Epithelial cell of proximal tubule (primary cell): Measurements from ENCODE around the gene SEMG1. TPM values are rescaled to one million over a fixed set of nuclear protein-coding genes. Genes with fewer than 3 reads are reported as not detected.

Experiments used
- DNase-seq: peaks from one replicate; pipeline ENCODE4 v3.0.0-alpha.2; 2011; ENCODE audit warnings: low read depth
- H3K4me3 ChIP-seq: 2 replicates; pipeline ENCODE4 v1.5.1; 2011; ENCODE audit warnings: low read depth, mild to moderate bottlenecking, low read length
- total RNA-seq: library from RNA; depleted of rRNA; stranded (reverse); fragments of >200 nt; gene quantifications from 2 replicates; pipeline ENCODE4 v1.2.3, GENCODE V29; 2015
- TF ChIP-seq, protein P1 (sequence below): conservative IDR thresholded peaks from 2 replicates; pipeline ENCODE4 v1.5.1; 2012; ENCODE audit warnings: low read depth, mild to moderate bottlenecking, low read length

The SEMG1 gene
- total RNA-seq, 1 donor from 2014 or later, result not detected

DNA sequence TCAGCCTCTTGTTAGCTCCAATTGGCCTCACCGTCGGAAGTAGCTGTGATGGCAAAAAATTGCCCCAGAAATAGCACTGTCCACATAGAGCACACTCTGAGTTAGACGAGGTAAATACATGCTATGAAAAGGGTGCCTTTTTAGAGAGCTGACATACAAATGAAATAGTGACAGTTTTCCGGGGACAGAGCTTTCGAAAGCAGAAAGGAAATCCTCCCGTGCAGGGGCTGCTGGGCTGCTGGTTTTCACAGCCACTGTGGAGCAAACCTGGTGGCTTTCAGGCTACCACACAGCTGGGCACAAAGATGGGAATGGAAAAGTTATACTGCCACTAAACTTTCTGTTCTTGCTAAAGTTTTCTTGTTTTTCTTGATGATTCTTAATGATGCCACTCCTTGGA lies 39.3 kb downstream of the SEMG1 start:
- no peak for DNase-seq
- TF ChIP-seq, protein P1, sequence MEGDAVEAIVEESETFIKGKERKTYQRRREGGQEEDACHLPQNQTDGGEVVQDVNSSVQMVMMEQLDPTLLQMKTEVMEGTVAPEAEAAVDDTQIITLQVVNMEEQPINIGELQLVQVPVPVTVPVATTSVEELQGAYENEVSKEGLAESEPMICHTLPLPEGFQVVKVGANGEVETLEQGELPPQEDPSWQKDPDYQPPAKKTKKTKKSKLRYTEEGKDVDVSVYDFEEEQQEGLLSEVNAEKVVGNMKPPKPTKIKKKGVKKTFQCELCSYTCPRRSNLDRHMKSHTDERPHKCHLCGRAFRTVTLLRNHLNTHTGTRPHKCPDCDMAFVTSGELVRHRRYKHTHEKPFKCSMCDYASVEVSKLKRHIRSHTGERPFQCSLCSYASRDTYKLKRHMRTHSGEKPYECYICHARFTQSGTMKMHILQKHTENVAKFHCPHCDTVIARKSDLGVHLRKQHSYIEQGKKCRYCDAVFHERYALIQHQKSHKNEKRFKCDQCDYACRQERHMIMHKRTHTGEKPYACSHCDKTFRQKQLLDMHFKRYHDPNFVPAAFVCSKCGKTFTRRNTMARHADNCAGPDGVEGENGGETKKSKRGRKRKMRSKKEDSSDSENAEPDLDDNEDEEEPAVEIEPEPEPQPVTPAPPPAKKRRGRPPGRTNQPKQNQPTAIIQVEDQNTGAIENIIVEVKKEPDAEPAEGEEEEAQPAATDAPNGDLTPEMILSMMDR, result no peak

DNA sequence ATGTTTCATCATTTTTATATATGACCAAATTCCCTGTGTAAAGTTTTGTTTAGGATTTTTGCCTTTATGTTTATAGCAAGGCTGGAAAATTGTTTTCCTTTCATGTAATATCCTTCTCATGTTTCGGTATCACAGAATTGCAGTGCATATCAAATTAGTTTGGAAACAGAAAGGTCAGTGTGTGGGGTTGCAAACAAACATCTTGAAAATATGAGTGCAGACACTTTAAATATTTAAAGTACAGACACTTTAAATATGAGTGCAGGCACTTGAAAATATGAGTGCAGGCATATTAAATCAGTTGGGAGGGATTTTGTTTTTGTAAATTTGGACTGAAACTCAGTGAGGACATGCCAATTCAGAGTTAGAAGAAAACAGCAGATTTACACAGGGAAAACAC lies 41.0 kb downstream of the SEMG1 start:
- H3K4me3 ChIP-seq, result no peak overlapping the region
- TF ChIP-seq, protein P1, result no peak
- no peak for DNase-seq

More for the DNA sequence above, 39.3 kb downstream of the SEMG1 start:
- no peak overlapping the region for H3K4me3 ChIP-seq

DNA sequence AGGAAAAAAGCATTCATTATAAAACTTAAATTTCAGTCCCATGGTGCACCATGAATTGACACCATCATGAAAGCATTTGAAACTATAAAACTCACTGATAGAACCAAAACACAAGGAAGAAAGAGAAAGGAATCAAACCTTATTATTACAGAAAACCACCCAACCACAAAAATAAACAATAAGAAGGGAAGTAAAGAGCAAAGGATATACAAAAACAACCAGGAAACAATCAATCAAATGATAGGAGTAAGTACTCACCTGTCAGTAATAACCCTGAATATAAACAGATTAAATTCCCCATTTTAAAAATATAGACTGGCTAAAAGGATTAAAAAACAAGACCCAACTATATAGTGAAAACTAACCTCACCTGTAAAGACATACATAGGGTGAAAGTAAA lies 41.8 kb downstream of the SEMG1 start:
- no peak for DNase-seq
- H3K4me3 ChIP-seq, result no peak overlapping the region
- TF ChIP-seq, protein P1, result no peak

DNA sequence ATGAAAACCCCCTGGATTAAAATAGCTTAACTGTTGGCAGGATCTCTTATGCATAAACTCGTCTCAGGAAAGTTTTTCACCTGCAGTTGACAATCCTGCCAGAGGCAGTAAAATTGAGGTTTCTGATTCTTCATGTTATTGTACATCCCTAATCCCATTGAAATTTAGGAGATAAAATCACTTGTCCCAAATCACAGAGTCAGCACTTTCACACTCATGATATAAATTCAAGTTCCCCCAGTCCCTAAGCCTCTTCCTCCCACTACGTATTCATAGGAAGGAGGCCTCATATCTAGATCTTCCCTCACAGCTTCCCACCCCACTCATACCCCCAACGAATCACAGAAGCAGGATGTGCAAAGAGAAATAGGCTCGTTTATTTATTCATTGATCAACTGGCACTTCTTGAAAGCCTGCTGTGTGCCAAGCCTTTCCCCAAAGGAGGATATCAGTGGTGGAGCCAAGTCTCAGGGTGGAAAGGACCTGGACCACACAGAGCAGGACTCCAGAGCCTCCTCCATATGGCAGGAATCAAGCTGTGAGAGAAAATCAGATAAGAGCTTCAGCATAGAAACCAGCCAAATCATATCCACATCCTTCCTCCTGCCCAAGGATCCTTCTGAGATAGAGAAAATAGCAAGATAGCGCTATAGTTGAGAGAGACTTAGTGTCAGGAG lies 45.2 kb downstream of the SEMG1 start:
- no peak for DNase-seq
- TF ChIP-seq, protein P1, result no peak
- peak overlapping the region; percentile 44 for H3K4me3 ChIP-seq

DNA sequence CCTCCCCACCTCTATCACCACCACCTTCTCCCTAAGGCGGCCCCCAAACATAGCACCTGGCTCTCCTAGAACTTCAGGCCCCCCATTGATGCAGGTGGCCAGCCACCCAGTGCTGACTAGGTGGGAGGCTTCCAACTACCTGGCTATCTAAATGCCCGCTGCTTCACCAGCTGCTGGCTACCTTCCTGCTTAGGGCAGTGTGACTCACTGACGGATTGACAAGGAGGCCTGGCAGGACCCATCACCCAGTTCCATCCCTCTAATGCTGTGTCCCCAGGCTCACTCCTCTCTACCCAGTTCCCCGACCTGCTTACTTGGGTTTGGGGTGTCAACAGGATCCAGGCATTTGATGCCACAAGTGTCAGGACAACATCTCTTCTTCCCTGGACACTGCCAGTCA lies 46.4 kb downstream of the SEMG1 start:
- no peak for DNase-seq
- peak overlapping the region; percentile 44 for H3K4me3 ChIP-seq
- TF ChIP-seq, protein P1, result no peak

DNA sequence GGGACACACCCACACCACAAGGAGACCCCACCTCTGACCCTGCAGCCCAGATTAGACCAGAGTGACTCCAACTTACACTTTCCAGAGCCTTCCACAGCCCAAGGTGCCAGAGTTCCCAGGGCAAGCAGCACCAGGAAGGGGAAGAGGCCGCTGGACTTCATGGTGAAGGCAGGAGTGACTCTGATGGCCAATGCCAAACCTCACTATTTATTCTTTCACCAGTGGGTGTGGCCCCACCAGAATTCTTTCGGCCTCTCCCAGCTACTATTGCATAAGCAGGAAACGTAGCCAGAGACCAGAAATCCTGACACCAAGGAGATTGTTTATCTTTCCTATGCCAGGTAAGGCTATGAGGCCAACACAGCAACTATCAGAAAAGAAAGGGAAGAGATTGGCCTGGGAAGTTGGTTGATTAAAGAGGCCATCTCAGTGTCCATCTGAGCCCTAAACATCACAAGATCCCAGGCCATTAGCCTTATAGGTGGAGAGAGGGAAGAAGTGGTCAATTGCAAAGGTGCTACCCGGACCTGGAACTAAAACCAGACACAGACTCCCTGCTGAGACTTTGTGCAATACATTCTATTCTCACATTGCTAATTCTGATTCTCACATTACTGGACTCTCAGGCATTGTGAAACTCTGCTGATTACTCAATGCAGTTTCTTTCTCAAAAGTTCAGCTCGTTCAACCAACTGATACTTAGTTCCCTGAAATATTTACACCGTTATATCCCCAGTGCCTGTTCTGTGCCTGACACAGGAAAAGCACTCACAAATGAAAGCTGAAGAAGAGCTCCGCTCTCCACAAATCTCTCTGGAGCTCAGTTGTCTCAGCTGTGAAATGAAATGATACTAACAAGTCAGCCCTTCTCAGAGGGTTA lies 47.8 kb downstream of the SEMG1 start, which contains the start of gene SLPI:
Gene SLPI, minus strand, starts transcription at position 182 of the 880 bp plus-strand sequence. Its CDS starts 21 bp downstream, at position 161.
- peak within 1 kb of the TSS; percentile 44 for H3K4me3 ChIP-seq
- TF ChIP-seq, protein P1, result no peak
- peak; percentile 87 for DNase-seq
